Stimulated activated CD8-positive, alpha-beta memory T cell treated with anti-CD3 and anti-CD28 coated beads, Interleukin-15, amount 100 ng/mL, for 1 hour (primary cell): ENCODE data around the gene AGPAT3.
"Not testable (repeated sequence)": the region's sequence is repeated elsewhere in the genome, so short reads cannot be mapped to it uniquely, and the experiment has no call there.

ENCODE experiments used
- DNase-seq: peaks from one replicate; pipeline ENCODE4 v3.0.0-alpha.2; 2020; ENCODE audit warnings: low read depth

Gene AGPAT3

DNA sequence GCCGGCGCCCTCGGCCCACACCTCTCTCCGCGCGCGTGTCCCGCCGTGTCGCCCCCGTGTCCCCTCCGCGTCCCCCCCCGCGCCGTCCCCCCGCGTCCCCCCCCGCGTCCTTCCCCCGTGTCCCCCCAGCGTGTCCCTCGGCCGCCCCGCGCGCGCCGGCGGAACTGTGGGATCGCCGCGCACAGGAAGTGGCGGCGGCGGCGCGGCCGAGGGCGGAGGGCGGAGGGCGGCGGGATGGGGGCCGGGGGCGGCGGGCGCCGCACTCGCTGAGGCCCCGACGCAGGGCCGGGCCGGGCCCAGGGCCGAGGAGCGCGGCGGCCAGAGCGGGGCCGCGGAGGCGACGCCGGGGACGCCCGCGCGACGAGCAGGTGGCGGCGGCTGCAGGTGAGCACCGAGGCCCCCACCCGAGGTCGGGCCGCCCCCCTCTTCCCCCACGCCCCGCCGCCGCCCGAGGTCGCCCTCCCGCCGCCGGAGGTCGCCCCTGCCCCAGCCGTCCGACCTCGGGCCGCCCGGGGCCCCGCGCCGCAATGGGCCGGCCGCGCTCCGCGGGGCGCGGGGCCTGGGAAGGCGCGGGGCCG is at the start of gene AGPAT3:
Gene AGPAT3 (plus strand): TSS at position 262 of the 578 bp plus-strand sequence. CDS start 94,459 bp downstream, outside the sequence.
- DNase-seq: no peak

- no peak for DNase-seq
These were observed 49.0 kb upstream of the AGPAT3 start for GRCh38 chr21:43815991-43816390.

GRCh38 chr21:43816611-43817071 is 48.4 kb upstream of the AGPAT3 start:
- no peak for DNase-seq

DNA sequence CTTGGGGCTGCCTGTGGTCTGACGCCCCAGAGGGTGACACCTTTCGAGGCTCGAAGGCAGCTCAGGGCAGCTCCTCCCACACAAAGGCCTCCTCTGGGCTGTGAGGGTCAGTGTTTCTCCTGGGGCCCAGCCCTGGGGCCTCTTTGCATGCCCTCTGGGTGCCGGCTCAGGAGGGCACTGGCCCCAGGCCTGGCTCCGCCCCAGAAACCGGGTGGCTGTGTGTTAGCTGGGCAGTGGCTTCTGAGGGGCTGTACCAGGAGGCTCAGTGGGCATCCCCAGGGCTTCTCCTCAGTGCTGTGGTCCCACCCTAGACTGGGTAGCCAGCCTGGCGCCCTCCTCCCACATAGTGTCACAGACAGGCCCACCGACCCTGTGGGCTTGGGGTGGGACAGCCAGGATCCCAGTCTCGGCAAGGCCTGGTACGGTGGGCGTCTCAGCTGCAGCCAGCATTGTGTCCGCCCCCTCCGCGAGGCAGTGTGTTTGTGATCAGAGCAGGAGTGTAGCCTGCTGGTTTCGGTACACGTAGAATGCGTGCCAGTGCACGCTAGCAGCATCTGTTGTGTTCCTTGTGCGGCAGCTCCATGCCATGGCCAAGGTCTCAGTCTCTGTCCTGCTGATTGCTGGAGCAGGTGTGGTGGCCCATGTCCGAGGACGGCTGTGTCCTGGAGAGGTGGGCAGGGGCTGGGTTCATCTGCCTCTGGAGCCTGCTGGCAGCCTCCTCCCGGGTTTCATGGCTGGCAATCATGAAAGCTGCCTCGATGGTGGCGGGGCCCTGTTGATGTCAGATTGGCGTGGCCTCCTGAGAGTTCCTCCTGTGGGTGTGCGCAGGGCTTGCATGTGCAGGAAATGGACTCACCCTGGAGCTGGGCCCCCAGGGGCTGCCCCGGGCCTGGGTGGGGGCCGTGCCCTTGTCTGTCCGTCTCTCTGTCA is 47.6 kb upstream of the AGPAT3 start:
- no peak for DNase-seq

GRCh38 chr21:43818685-43819084 is 46.3 kb upstream of the AGPAT3 start:
- no peak for DNase-seq

- no peak for DNase-seq
These were observed 45.3 kb upstream of the AGPAT3 start for GRCh38 chr21:43819511-43820405.

DNA sequence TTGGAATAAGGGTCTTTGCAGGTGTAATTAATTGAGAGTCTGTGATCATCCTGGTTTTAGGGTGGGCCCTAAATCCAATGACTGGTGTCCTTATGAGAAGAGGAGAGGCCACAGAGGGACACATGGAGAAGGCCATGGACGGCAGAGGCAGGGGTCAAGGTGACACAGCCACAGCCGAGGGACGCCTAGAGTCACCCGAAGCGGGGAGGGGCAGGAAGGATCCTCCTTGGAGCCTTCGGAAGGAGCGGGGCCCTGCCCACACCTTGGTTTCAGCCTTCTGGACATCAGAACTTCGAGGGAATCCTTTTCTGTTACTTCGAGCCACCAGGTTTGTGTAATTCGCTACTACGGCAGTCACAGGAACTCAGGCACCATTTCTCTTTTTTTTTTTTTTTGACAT is 44.6 kb upstream of the AGPAT3 start:
- DNase-seq: no peak

DNA sequence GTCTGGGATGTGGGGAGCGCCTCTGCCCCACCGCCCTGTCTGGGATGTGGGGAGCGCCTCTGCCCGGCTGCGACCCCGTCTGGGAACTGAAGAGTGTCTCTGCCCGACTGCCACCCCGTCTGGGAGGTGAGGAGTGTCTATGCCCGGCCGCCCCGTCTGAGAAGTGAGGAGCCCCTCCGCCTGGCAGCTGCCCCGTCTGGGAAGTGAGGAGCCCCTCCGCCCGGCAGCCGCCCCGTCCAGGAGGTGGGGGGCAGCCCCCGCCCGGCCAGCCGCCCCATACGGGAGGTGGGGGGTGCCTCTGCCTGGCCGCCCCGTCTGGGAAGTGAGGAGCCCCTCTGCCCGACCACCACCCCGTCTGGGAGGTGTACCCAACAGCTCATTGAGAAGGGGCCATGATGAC is 42.9 kb upstream of the AGPAT3 start:
- not testable (repeated sequence) for DNase-seq

GRCh38 chr21:43822741-43823140 is 42.3 kb upstream of the AGPAT3 start:
- not testable (repeated sequence) for DNase-seq

DNA sequence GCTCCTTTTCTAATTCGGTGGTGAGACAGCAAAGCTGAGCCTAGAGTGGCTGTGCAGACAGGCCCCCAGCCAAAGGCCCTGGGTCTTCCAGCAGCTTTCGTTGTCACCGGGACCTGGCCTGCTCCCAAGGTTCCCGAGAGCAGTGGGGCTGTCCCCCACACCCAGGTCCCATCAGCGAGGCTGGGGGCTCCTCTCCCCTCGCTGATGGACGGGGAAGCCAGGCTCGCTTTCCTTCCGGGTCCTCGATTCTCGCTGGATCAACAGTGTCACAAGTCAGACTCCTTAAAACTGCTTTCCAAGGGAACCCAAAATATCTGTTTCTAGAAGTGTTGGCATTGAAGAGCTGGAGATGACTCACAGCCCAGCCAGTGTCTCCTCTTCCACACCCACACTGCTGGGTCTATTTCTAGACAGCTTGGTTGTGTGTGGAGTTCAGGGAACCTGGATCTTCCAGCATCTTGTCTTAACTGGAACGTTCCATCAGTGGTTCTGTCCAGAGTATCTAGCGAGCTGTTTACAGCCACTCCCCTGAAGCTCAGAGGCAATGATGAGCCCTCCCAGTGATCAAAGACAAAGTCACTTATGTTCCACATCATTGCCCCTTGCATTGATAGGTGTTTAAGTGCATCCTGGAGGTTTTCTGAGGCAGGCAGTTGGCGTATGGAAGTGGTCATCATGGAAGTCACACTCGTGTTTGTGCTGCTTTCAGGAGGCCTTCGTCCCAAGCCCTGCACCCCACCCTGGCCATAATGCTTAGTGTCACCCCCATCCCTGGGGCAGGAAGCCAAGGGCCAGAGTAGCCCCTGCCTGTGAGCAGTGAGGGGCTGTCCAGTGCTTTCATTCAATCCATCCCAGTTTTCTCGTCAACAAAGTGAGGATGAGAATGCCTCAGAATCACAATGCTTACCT is 40.4 kb upstream of the AGPAT3 start:
- no peak for DNase-seq

GRCh38 chr21:43825242-43825935 is 39.6 kb upstream of the AGPAT3 start:
- DNase-seq: no peak

DNA sequence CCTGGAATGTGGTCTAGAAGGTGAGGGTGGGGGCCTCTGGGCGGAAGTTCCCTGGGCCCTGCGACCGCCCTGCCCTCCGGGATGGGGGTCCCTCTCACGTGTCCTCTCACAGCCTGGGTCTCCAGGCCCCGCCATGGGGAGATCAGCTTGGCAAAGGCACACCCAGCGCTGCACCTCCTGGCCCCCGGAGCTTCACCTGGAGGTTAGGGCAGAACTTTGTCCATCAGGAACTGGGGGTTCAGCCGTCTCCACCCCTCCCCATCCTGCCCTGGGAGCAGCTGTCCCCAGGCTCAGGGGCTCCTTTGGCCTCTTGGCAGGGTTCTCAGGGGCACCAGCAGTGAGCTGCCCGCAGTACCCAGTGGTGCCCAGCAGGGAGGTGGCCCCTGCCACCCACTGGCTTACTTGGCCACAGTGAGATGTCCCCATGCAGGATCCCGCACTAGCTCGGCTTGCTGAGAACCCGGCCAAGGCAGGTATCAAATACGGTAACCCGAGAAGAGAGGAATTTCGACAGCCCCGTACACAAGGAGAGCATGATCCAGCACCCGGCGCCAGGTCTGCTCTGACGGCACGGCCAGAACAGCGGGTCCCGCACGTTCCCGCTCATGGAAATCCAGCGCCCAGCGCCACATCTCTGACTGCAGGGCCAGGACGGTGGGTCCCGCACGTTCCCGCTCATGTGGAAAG is 38.9 kb upstream of the AGPAT3 start:
- no peak for DNase-seq

DNA sequence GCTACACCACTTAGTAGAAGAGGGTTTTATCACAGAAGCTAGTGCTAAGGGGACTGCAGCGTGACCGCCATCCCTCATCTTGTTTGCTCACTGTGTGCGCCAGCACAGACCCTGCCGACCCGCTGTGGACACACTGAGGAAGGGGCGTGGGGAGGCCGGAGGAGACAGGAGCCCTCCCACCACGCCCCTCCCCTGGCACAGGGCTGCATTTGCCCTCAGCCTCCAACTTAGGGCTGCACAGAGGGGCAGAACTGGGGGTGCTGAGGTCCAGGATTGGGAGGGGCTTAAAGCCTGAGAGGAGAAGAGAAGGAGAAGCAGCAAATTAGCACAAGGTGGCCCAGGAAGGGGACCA is 38.4 kb upstream of the AGPAT3 start:
- DNase-seq: no peak

- no peak for DNase-seq
These were observed 37.9 kb upstream of the AGPAT3 start for GRCh38 chr21:43827015-43827611.

GRCh38 chr21:43829161-43829560 is 35.9 kb upstream of the AGPAT3 start:
- no peak for DNase-seq

DNA sequence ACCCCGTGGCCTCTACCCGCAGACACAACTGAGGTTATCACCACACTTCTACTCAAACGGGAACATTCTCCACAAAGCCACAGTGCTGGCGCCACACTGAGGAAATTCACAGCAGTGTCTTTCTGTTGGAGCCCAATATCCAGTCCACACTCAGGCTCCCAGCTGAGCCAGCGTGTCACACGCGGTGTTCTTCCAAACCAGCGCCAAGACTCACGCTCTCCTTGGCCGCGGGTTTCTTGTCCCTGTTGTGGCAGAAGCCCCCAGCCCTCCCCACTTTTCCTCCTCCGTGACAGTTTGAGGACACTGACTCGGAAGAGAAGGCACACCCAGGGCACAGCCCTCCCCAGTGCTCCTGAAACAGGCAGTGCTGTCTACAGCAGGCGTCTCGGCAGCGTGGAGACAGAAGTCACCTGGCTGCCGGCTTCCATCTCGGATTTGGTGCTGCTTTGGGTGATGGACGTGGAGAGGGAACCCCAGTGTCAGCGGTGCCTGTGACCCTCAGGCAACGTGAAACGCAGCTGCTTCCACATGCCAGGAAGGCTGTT is 35.4 kb upstream of the AGPAT3 start:
- DNase-seq: no peak

GRCh38 chr21:43832158-43832550 is 32.9 kb upstream of the AGPAT3 start:
- no peak for DNase-seq

- DNase-seq: no peak
These were observed 32.4 kb upstream of the AGPAT3 start for GRCh38 chr21:43832648-43833047.

GRCh38 chr21:43834146-43834905 is 30.7 kb upstream of the AGPAT3 start:
- no peak for DNase-seq
